ENCODE results near the gene DVL2.

Gene DVL2

GRCh38 chr17:7218758-7219157 lies 15.6 kb downstream of the DVL2 start:
- DNase-seq (ENCODE audit: low read depth): no peak
- H3K4me3 ChIP-seq (ENCODE audit: low read depth, low read length): no peak overlapping the region; the same call in 1 of the 2 replicates
- no peak for TF ChIP-seq CTCF (IDR thresholded peaks at IDR 0.05; ENCODE audit: control insufficient read depth, extremely low read depth, insufficient read depth)

GRCh38 chr17:7218166-7218565 lies 16.2 kb downstream of the DVL2 start:
- no peak for DNase-seq (ENCODE audit: low read depth)
- no peak overlapping the region for H3K4me3 ChIP-seq (ENCODE audit: low read depth, low read length)
- TF ChIP-seq CTCF (IDR thresholded peaks at IDR 0.05; ENCODE audit: control insufficient read depth, extremely low read depth, insufficient read depth): no peak

GRCh38 chr17:7217113-7217987 lies 17.0 kb downstream of the DVL2 start:
- no peak for DNase-seq (ENCODE audit: low read depth)
- no peak for TF ChIP-seq CTCF (IDR thresholded peaks at IDR 0.05; ENCODE audit: control insufficient read depth, extremely low read depth, insufficient read depth)
- H3K4me3 ChIP-seq (ENCODE audit: low read depth, low read length): peak overlapping the region; percentile 43

GRCh38 chr17:7216242-7217112 lies 17.8 kb downstream of the DVL2 start:
- TF ChIP-seq CTCF (IDR thresholded peaks at IDR 0.05; ENCODE audit: control insufficient read depth, extremely low read depth, insufficient read depth): no peak
- peak overlapping the region; percentile 43 for H3K4me3 ChIP-seq (ENCODE audit: low read depth, low read length)
- DNase-seq (ENCODE audit: low read depth): no peak

- TF ChIP-seq CTCF (IDR thresholded peaks at IDR 0.05; ENCODE audit: control insufficient read depth, extremely low read depth, insufficient read depth): no peak
- DNase-seq (ENCODE audit: low read depth): no peak
- H3K4me3 ChIP-seq (ENCODE audit: low read depth, low read length): no peak overlapping the region
Measured at GRCh38 chr17:7215652-7216180, 18.6 kb downstream of the DVL2 start.

GRCh38 chr17:7215136-7215638 lies 19.1 kb downstream of the DVL2 start:
- no peak for TF ChIP-seq CTCF (IDR thresholded peaks at IDR 0.05; ENCODE audit: control insufficient read depth, extremely low read depth, insufficient read depth)
- H3K4me3 ChIP-seq (ENCODE audit: low read depth, low read length): no peak overlapping the region; the same call in 1 of the 2 replicates
- DNase-seq (ENCODE audit: low read depth): no peak

Data from LNCaP clone FGC (cell line).